Measurements from ENCODE around the gene SLC9C2. TPM values are rescaled to one million over a fixed set of nuclear protein-coding genes. Genes with fewer than 3 reads are reported as not detected.
"Not testable (repeated sequence)": the region's sequence is repeated elsewhere in the genome, so short reads cannot be mapped to it uniquely, and the experiment has no call there.

Gene SLC9C2
- total RNA-seq, 1 donor from 2014 or later: 0.16 TPM

DNA sequence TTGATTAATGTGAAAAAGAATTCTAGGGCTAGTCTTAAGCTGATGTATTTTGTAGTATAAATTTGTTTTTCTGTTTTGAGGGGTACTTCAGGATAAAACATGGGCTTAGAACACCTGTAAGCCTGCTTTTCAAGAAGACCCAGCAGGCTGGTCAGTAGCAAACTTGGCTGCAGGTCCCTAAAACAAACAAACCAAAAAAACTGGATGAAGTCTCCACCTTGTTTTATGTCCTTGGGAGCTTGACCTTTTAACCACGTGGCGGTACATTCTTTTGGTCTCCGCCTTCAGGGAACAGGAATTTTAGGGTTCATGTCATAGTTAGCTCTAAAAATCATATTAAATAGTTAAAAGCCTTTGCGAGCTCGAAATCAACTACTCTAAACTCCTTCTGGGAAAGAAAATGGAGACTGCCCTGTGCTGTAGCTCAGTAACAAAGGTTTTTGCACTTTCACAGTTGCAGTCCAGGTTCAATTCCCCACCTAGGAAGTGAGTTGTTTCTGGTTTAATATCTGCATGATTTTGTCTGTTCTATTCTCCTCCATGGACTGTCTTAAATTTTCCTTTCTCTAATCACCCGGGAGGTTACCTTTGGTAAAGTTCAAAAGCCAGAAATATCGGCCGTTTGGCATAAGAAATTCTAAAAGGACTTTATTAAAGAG is 107.1 kb downstream of the SLC9C2 start:
- DNase-seq (ENCODE audit: missing footprints): no peak
- intact Hi-C loops (cut with DNase I): no loop called here
- no peak for ATAC-seq

DNA sequence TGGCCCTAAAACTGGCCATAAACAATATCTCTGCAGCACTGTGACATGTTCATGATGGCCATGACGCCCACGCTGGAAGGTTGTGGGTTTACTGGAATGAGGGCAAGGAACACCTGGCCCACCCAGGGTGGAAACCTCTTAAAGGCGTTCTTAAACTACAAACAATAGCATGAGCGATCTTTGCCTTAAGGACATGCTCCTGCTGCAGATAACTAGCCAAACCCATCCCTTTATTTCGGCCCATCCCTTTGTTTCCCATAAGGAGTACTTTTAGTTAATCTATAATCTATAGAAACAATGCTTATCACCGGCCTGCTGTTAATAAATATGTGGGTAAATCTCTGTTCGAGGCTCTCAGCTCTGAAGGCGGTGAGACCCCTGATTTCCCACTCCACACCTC is 109.7 kb downstream of the SLC9C2 start:
- ATAC-seq; DNase-seq (ENCODE audit: missing footprints); intact Hi-C loops (cut with DNase I): not testable (repeated sequence)

DNA sequence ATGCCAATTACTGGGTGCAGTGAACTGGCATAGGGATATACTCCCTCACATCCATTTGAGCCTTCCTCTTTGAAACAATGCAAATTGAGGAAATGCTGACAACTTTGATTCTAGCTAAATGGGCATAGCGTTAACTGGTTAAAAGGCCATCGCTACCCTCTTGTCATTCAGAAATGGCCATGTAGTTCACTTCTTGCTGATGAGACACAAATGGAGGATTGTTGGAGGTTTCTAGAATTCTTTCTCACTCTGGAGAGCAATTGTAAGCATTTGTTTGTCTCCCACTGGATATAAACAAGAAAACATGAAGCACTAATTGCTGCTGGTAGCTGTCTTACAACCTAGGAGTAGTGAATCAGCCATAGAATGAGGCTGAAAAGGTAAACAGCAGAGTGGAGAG is 111.4 kb downstream of the SLC9C2 start:
- no peak for ATAC-seq
- intact Hi-C loops (cut with DNase I): no loop called here

DNA sequence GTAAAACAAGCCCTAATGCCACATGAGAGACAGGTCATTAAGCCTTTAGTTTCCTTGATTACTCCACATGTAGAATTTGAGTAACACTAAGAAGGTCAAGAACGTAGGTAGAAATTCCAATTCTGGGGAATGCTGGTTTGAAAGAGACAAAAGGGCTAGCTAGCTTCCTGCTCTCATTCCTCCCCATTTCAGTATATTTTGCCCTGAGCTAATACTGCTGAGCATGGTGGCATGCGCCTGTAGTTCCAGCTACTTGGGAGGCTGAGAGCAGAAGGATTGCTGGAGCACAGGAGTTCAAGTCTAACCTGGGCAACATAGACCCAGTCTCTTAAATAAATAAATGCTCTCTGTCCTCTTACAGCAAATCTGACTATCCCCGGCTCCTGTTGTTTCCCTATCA is 112.9 kb downstream of the SLC9C2 start:
- no peak for DNase-seq (ENCODE audit: missing footprints)
- intact Hi-C loops (cut with DNase I): no loop called here
- no peak for ATAC-seq

More for the DNA sequence above, 111.4 kb downstream of the SLC9C2 start:
- no peak for DNase-seq (ENCODE audit: missing footprints)

DNA sequence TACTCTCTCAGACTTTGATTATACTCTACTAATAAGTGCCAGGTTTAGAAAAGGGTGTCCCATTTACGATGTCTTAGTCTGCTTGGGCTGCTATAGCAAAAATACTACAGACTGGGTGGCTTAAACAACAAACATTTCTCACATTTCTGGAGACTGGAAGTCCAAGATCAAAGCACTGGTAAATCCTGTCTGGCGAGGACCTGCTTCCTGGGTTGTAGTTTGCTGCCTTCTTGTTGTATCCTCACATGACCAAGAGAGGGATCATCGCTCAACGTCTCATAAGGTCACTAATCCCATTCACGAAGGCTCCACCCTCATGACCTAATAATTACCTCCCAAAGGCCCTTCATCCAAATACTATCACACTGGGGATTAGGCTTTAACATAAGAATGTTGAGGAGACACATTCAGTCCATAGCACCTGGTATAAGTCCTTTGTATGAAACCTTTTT is 113.7 kb downstream of the SLC9C2 start:
- intact Hi-C loops (cut with DNase I): no loop called here
- no peak for DNase-seq (ENCODE audit: missing footprints)
- ATAC-seq: no peak

DNA sequence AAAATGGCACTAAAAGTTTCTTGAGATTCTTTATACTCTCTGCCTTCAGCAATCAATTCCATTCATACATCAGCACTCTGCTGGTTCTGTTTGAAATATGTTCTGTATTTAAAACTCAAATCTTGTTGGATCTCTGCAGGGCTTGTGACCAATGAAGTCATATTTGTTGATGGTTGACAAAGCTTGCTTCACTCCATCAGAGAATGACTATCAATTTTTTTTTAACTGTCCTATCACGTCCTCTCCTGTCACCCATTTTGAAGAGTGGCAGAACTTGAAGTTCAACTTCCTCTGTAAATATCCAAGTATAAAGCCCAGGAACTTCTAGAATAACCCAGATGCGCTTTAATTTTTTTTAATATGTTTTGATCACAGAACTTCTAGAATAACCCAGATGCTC is 114.9 kb downstream of the SLC9C2 start:
- DNase-seq (ENCODE audit: missing footprints) (no peak), ATAC-seq (no peak)
- intact Hi-C loops (cut with DNase I): no loop called here

DNA sequence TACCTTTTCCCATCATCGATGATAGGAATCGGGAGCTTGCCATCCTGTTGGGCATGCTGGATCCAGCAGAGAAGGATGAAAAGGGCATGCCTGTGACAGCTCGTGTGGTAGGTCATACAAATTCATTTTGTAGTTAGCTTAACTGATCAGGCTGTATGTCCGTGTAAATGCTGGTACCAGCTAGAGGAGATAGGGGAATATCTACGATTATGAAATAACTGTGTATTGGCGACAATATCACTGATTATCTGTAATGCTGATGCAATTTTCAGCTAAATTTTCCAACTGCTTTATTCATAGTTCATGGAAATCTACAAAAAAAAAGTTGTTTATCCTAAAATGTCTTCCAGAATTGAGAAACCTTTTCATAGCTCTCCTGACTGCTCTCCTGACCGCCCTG is 117.5 kb downstream of the SLC9C2 start:
- intact Hi-C loops (cut with DNase I): no loop called here
- ATAC-seq (no peak), DNase-seq (ENCODE audit: missing footprints) (no peak)

DNA sequence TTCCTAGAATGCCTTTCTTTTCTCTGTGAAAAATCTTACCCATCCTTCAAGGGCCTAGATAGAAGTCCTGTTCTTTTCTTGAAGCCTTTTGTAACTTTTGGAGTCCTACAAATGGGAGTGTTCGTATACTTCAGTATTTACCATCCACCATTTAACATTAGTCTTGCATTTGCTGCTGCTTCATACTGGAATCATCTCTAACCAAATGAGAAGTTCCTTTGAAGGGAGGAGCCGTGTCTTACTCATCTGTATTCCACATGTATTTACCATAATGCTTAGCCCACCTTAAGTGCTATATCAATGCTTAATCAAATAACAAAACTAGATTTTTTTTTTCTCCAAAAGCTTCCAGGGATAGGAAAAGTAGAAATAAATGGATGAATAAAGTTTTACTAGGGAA is 118.6 kb downstream of the SLC9C2 start:
- no peak for DNase-seq (ENCODE audit: missing footprints)

DNA sequence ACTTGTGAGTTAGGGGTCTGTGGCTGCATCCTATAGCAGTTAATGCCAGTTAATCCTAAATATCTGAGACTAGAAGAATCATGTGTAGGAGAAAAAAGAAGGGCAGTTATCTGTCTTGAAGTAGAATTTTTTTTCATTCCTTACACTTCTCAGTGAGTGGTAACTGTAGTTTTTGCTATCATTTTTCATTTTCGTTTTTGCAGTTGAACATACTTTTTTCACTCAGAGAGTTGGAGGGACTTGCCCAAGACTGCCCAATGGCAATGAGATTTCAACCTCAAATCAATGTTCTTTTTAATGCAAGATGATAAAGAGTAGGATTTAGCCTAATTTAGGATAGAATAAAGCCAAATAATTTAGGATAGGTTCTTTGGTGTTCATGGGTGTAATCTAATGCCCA is 120.2 kb downstream of the SLC9C2 start:
- DNase-seq (ENCODE audit: missing footprints) (no peak), ATAC-seq (no peak)
- intact Hi-C loops (cut with DNase I): no loop called here

More for the DNA sequence above, 118.6 kb downstream of the SLC9C2 start:
- no peak for ATAC-seq
- intact Hi-C loops (cut with DNase I): no loop called here

DNA sequence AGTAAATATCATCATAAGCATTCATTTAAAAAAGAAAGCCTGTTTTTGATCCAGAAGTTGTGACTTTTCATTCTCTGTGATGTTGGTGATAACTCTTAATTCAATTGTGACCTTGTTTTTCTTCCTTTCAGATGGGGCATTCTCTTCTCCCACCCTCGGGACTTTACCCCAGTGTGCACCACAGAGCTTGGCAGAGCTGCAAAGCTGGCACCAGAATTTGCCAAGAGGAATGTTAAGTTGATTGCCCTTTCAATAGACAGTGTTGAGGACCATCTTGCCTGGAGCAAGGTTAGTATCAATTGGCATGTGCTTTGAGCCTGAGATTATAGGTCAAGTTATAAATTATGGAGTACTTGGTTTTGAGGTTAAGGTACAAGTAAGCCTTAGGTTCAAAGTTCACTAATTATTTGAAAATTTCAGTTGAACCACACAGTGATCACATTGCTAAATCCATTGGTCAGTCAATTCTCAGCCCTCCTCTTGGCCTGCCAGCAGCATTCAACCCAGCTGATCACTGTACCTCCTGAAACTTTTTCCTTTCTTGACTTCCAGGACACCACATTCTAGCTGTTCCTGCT is 121.6 kb downstream of the SLC9C2 start:
- ATAC-seq: no peak
- DNase-seq (ENCODE audit: missing footprints): no peak
- intact Hi-C loops (cut with DNase I): no loop called here

DNA sequence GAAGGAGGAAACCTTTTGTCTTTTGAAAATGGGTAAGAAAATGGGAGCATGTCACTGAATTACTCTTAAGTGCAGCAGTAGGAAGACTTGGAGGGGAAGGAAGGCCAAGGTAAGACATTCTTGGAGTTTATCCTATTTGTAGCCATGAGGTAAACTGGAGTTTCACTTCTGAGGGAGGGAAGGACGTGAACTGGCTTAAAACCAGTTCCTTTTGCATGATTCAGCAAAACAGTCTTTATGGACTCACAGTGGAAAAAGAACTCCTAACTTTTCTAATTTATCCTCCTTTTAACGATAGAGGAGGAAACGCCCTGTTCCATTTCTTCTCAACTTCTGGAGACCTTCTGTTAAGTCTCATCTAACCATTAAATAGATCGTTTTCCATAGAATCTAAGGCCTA is 123.2 kb downstream of the SLC9C2 start:
- ATAC-seq (no peak), DNase-seq (ENCODE audit: missing footprints) (no peak)
- intact Hi-C loops (cut with DNase I): loop anchor here (10.0 kb wide), 1 partner anchor 945 kb away; the partner anchor contains the start of gene SUCO

DNA sequence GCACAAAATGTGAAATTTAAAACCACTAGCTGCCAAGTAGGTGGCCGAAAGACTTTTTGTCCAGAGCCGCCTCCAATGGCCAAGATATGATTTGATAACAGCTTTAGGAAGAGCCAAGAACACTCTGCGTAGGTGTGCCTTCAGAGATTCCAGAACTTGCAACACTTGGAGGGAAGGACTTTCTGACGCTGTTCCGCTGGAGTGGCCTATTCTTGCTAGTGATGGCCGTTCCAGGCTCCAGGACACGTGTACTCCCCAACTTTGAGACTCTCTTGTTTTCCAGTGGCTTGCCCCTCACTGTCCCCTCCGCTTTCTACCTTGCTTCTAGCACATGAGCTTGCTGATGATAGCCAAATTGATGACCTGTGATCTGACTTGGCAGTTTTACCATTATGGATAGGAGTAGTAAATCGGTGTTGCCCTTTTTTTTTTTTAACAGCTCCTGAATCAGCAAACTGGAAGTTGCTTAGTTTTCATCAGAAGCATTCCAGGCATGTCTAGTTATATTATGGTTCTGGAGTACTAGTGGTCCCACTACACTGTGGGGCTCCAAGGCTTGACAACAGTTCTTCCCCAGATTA is 124.7 kb downstream of the SLC9C2 start:
- ATAC-seq (peak; percentile 73), DNase-seq (ENCODE audit: missing footprints) (peak; percentile 68)
- intact Hi-C loops (cut with DNase I): loop anchor here (1.0 to 10.0 kb wide), 2 partner anchors 346 to 943 kb away; partner anchors contain the start of genes CENPL, DARS2 and SUCO

DNA sequence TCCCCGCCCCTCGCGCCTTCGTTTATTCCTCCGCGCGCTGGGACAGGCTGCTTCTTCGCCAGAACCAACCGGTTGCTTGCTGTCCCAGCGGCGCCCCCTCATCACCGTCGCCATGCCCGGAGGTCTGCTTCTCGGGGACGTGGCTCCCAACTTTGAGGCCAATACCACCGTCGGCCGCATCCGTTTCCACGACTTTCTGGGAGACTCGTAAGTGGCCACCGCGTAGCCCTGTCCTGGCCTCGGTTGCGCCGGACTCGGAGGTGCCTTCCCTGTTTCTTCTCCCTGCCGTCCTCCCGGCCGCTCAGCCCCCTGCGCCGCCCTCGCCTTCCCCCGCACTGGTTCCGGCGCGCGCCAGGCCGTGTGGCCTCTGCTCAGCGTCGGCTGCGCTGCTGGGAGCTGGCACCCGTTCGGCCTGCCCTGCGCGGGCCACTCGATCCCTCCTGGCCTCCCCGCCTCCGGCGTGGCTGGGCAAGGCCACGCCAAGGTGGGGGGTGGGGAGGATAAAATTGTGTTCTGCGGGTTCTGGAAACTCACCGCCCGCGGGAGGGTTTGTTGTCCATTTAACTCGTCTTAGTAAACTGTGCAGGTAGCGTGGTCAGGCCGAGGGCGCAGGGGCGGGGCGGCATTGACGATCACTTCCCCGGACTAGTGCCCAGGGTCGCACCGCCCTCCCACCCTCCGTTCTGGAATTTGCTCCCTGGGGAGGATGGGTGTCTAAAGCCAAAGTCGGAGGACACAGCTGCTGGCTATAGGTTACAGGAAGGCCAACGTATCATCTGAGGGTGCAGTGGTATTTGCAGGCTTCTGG is 125.4 kb downstream of the SLC9C2 start, which contains the start of gene PRDX6:
TSS of gene PRDX6 (plus strand) at position 50 of the 808 bp plus-strand sequence. CDS start at position 113, 63 bp downstream.
- ATAC-seq (peak; percentile 53), DNase-seq (ENCODE audit: missing footprints) (peak; percentile 95)
- intact Hi-C loops (cut with DNase I): loop anchor here (1.0 to 10.0 kb wide), 4 partner anchors 47 to 943 kb away; partner anchors contain the start of genes CENPL, DARS2, KLHL20 and SUCO

DNA sequence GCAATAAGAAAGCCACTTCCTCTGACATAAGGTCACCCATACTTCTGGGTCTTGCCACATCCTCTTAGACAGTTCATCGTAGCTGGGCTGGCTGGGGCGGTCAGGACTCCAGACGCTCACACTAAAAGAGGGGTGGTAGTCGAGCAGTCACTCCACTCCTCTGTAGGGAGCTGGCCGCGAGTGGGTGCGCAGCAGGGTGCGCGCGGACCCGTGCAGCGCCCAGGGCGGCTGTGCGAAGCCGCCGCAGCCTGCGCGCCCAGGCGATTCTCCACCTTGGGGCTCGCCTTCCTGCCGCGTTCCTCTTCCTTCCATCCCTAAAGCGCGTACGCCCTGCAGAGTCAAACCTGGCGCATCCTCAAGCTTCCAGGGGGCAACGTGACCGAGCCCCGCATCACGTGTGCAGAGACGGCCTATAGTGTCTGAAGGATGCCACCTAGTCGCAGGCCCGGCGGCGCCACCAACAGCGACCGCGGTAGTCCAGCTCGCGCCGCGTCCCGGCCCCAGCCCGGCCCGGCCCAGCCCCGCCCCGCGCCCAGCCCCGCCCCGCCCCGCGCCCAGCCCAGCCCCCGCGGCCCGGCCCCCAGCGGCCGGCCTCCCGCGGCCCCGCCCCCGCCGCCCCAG is 126.1 kb downstream of the SLC9C2 start:
- ATAC-seq (peak; percentile 93), DNase-seq (ENCODE audit: missing footprints) (peak; percentile 97)
- intact Hi-C loops (cut with DNase I): loop anchor here (2.0 to 10.0 kb wide), 3 partner anchors 46 to 942 kb away; partner anchors contain the start of genes KLHL20 and SUCO

DNA sequence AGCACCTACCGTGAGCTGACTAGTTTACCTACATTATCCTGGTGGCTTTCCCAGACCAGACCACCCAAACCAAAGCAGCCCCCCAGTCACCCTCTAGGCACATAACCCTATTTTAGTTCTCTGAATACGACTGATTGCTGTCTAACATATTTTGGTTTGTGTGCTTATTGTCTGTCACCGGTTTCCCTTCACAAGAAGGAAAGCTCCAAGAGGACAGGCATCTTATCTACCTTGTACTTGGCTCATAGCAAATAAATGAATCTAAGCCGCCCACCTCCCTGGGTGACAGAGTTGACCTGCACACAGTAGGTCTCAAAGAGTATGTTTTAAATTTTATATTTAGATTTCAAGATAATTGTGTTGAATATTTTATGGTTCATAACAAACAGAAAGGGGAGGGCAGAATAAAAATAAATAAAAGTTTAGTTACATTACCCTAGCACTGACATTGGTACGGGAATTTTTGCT is 126.6 kb downstream of the SLC9C2 start:
- ATAC-seq (no peak), DNase-seq (ENCODE audit: missing footprints) (no peak)
- intact Hi-C loops (cut with DNase I): loop anchor here (2.0 to 10.0 kb wide), 3 partner anchors 45 to 941 kb away; partner anchors contain the start of genes KLHL20 and SUCO

DNA sequence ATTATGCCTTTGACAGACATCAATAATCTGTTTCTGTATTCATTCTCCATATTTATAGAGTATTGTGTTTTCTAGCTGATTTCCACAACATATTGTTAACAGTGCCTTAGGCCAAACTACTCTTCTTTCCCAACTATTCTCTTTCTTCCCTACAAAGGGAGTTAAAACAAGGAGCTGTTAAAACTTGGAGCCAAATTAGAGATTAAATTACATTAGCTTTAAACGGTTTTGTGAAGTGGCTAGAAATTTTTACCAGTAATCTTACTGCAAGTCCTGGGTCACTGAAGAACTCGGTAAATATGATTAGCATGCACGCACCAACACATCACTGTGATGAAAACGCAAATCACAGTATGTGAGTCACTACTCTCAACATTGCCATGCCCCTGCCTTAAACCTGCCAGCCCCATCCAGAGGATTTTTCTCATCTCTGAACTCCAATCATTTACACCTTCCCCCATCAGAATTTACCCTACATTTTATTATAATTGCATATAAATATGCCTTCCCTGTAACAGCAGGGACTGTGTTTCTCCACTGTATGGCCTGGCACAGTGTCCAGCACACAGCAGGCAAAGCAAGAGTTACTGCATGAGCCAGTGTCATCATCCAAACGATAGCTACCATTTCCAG is 127.2 kb downstream of the SLC9C2 start:
- intact Hi-C loops (cut with DNase I): loop anchor here (2.0 to 10.0 kb wide), 3 partner anchors 45 to 941 kb away; partner anchors contain the start of genes KLHL20 and SUCO
- no peak for DNase-seq (ENCODE audit: missing footprints)
- no peak for ATAC-seq

DNA sequence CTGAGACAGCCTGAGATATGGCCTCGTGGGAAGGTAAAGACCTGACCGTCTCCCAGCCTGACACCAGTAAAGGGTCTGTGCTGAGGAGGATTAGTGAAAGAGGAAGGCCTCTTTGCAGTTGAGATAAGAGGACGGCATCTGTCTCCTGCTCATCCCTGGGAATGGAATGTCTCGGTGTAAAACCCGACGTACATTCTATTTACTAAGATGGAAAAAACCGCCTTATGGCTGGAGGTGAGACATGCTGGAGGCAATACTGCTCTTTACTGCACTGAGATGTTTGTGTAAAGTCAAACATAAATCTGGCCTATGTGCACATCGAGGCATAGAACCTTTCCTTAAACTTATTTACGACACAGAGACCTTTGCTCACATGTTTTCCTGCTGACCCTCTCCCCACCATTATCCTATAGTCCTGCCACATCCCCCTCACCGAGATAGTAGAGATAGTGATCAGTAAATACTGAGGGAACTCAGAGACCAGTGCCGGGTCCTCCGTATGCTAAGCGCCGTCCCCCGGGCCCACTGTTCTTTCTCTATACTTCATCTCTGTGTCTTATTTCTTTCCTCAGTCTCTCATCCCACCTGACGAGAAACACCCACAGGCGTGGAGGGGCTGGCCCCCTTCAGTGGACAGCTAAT is 128.0 kb downstream of the SLC9C2 start:
- not testable (repeated sequence) for DNase-seq (ENCODE audit: missing footprints); ATAC-seq
- intact Hi-C loops (cut with DNase I): loop anchor here (10.0 kb wide), 1 partner anchor 940 kb away; the partner anchor contains the start of gene SUCO
